Stimulated activated CD8-positive, alpha-beta memory T cell treated with anti-CD3 and anti-CD28 coated beads, Interleukin-12 subunit alpha, Interleukin-12 subunit beta, amount 100 ng/mL, for 1 hour (primary cell): ENCODE results near the gene MAPK8.

Experiments
- DNase-seq: peaks from one replicate; pipeline ENCODE4 v3.0.0-alpha.2; 2020; ENCODE audit warnings: low read depth

MAPK8 gene

GRCh38 chr10:48462482-48463020 is 156.1 kb downstream of the MAPK8 start:
- no peak for DNase-seq

GRCh38 chr10:48463318-48464003 is 157.0 kb downstream of the MAPK8 start:
- DNase-seq, result no peak

GRCh38 chr10:48464121-48464870 is 157.8 kb downstream of the MAPK8 start:
- DNase-seq, result no peak

GRCh38 chr10:48464871-48465736 is 158.6 kb downstream of the MAPK8 start:
- DNase-seq, result no peak

GRCh38 chr10:48465860-48466521 is 159.5 kb downstream of the MAPK8 start:
- no peak for DNase-seq

GRCh38 chr10:48466611-48467240 is 160.2 kb downstream of the MAPK8 start:
- no peak for DNase-seq

- no peak for DNase-seq
Measured at GRCh38 chr10:48467669-48468068, 161.2 kb downstream of the MAPK8 start.

- no peak for DNase-seq
Measured at GRCh38 chr10:48468130-48468790, 161.8 kb downstream of the MAPK8 start.

GRCh38 chr10:48468866-48469511 is 162.5 kb downstream of the MAPK8 start:
- no peak for DNase-seq

- no peak for DNase-seq
Measured at GRCh38 chr10:48469516-48470020, 163.1 kb downstream of the MAPK8 start.

GRCh38 chr10:48470115-48470892 is 163.8 kb downstream of the MAPK8 start:
- no peak for DNase-seq

- no peak for DNase-seq
Measured at GRCh38 chr10:48470893-48471805, 164.7 kb downstream of the MAPK8 start.

GRCh38 chr10:48472501-48473069 is 166.1 kb downstream of the MAPK8 start:
- DNase-seq, result no peak

GRCh38 chr10:48473704-48474103 is 167.2 kb downstream of the MAPK8 start:
- no peak for DNase-seq

GRCh38 chr10:48474765-48475365 is 168.4 kb downstream of the MAPK8 start:
- DNase-seq, result no peak

GRCh38 chr10:48475943-48476278 is 169.4 kb downstream of the MAPK8 start:
- no peak for DNase-seq

GRCh38 chr10:48476279-48476982 is 170.0 kb downstream of the MAPK8 start:
- DNase-seq, result no peak
